HPDE6-E6E7 (cell line): ENCODE data around the gene SRCIN1.

Experiments
- DNase-seq: peaks from one replicate; pipeline ENCODE4 v3.0.0; 2011; ENCODE audit warnings: missing footprints; ENCODE audit errors: extremely low spot score

The SRCIN1 gene

DNA sequence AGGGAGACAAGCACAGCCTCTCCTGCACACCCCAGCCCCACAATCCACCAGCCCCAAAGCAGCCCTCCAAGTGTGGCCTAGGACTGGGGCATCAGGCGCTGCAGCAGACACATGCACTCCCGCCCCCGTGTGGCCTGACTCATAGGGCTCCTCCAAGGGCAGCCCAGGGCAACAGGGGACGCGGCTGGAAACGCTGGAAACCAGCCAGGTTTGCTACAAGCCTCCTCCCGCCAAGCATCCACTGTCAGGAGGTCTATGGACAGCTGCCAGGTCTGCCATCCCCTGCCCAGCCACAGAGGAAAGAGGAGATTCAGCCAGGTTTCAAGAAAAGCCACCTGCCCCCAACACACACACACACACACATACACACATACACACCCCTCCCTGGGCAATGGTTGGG lies 25.8 kb downstream of the SRCIN1 start:
- DNase-seq = no peak

DNA sequence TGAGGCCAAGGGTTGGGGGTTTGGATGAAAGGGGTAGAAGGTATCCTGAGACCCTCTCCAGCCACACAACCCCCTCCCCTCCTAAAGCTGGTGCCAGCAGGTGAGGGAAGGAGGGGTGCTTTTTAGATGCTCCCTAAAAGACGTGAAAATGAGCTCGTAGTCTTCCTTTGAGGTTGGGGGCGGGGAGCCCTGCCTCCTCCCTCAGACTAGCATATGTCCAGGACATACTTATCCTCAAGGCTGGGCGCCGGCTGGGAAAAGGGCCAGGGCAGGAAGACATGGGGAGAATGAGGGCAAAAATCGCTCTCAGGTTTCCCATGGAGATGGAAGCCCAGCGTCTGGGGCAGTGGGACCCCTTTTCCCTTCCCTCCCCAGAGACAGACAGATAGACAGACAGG lies 26.7 kb downstream of the SRCIN1 start:
- no peak for DNase-seq

DNA sequence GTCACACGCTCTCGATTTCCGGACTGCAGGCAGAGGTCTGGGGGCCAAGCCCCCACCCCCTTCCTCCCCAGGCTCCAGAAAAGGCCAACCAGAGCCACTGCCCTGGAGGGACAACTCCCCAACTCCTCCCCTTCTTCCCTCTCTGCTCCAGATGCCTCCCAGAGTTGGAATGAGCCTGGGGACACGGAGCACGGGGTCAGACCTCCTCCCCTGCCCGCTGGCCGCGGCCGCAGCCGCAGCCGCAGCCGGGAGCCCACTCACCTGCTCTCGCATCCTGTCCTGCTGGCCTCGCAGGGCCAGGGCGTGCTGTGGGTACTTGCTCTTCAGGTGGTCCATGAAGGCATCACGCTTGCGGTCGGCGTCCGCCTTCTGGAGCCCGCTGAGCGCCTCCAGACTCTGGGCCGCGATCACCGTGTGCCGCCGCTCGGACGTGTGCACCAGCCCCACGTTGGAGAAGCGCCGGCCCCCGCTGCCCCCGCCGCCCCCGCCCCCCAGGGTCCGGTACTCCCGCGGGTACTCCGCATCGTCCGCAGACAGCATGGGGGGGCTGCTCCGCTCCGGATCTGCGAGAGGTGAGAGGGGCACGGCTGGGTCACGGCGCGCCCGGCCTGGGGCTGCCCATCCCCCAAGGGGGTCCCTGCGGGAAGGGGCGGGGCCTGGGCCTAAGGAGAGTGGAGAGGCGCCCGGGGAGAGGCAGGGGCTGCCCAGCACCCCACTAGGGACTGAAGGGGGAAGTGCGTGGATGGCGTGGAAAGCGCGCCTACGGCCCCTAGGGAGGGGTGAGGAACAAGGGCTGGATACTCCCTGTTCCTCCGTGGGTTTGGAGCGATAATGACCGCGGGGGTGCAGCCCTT lies 27.3 kb downstream of the SRCIN1 start:
- no peak for DNase-seq

GRCh38 chr17:38577645-38578173 lies 28.0 kb downstream of the SRCIN1 start:
- DNase-seq = no peak

DNA sequence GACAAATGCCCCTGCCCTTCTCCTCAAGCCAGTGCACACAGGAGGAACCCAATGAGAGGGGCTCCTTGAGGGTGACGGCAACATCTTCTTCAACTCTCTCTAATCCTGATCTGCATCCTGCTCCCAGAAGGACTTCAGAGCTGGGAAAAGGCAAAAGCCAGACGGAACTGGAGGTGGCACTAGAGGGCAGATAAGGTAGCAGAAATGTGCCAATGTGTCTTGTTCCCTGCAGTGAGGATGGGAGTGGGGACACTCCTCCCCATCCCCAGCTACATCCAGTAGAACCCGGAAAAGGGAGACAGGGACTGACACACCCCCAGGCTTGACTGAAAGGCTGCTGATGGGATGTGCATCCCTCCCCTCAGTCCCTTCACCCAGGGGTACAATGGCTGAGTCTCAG lies 28.5 kb downstream of the SRCIN1 start:
- no peak for DNase-seq

DNA sequence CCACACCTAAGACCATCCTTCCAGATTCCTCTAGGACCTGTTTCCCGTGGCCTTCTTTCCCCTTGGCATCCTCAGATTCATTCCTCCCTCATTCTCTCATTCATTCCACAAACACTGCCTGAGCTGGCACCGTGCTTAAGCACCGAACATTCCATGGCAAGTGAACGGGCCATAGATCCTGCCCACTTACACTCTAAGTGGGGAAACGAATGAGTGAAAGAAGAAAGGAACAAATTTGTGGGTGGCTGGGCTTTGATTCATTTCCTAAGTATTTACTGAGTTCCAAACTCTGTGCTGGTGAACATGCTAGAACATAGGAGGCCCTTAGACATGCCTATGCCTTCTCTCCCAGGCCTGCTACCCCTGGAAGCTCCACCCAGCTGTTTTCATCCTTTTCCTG lies 30.0 kb downstream of the SRCIN1 start:
- no peak for DNase-seq

GRCh38 chr17:38574712-38575111 lies 31.0 kb downstream of the SRCIN1 start:
- no peak for DNase-seq

DNA sequence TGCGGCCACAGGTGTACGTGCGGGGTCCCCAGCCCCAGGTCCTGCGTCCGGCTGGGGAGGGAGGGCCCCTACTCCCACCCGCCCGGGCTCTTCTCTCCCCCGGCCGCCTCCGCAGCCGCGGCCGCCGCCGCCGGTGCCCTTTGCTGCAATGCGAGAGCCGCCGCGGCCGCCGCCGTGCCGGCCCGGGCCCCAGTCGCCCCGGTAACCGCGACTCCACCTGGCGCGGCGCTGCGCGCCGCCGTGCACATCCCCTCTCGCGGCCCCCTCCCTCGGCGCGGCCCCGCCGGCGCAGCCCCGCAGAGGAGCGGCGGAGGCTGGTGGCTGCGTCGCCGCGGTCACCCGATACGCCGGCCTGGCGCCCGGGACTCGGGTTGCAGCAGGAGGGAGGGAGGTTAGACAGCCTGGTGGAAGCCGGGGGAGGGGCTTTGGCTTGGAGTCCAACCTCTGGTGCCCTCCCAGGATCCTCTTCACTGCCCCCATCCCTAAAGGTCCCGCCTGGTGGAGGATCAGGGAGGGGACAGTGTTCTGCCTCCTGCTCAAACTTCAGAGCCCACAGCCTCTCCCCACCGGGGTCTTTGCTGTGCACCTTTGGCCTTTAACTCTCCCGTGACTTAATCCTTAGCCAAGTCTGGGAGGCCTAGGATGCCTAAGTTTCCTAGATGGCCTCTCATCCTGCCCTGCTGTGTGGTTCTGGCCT lies 32.9 kb downstream of the SRCIN1 start:
- no peak for DNase-seq

- no peak for DNase-seq
Measured at GRCh38 chr17:38571833-38572668, 33.7 kb downstream of the SRCIN1 start.

DNA sequence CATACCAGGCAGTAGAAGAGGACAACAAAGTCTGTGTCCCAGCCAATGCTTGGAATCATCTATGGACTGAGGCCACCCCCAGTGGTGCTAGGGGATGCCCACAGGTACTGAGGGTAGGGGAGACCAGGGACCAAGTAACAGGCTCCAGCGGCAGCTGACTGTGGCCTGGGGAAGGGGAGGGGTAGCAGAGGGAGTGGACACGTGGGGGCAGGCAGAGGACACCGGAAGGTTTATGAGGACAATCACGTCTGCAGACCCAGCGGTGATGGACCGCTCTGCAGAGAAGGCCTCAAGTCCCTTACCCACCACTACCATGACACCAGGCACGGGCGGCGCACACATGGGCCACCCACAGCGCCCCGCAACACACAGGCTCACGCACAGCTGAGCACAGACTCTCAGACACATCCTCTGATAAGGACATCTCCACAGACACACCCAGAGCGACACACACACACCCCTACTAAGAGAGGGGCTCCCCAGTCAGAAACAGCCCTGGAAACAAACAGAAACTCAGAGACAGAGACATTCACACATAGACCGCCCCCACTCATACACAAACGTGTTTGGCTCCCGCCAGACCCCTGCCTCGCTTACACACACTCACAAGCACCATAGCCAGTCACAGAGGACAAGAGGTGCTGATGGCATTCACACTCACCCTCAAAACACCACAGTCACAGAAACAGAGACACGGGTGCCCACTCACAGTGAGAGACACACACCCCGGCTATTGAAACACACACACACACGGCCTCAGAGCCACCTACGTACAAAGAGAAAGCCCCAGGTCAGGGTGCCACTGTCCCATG lies 35.8 kb downstream of the SRCIN1 start:
- no peak for DNase-seq

DNA sequence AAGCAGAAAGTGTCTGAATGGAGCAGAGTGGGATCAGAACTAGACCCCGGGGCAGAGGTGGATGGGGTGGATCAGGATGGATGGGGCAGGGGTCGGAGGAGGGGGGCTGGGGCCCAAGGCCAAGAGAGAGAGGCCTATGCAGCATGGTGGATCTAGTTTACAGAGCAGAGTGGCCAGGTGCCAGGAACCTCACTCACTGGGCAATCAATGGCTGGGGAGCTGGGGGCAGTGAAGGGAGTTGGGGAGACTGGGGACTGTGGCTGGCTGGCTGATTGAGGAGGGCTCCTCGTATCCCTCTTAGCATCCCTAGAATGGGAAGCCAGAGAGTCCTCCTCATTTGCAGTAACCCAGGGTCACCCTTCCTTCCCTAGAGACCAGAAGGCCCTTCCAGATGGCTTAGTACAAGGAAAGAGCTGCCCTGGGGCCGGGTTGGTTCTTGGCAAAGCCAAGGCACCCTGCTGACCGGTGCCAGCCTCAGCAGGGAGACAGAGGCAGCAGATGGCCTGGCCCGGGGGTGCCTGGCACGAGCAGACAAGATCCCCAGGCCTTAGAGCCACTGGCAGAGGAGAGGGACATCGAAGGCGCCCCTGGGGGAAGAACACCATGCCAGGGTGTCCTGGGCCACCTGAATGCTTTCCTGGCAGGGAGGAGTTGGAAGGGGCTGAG lies 36.8 kb downstream of the SRCIN1 start:
- DNase-seq = no peak

- DNase-seq = no peak
Measured at GRCh38 chr17:38568274-38568673, 37.5 kb downstream of the SRCIN1 start.

DNA sequence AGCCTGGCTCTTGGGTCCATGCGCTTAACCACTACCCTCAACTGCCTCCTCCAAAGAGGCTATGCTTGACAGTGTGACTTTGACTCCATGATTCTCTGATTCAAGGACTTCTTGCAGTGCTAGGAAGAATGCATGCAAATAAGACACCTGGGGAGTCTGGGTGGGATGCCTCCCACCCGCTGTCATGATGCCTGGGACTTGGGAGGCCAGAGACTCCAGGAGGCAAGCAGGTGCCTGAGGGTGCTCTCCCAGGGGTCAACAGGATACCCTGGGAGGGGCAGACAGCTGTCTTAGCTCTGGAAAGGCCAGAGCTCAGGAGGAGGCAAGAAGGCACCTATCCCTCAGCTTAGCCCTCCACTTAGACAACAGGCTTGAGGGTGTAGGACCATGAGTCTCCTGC lies 38.4 kb downstream of the SRCIN1 start:
- no peak for DNase-seq

- DNase-seq = no peak
Measured at GRCh38 chr17:38566666-38567031, 39.1 kb downstream of the SRCIN1 start.

- DNase-seq = no peak
Measured at GRCh38 chr17:38565853-38566665, 39.7 kb downstream of the SRCIN1 start.

DNA sequence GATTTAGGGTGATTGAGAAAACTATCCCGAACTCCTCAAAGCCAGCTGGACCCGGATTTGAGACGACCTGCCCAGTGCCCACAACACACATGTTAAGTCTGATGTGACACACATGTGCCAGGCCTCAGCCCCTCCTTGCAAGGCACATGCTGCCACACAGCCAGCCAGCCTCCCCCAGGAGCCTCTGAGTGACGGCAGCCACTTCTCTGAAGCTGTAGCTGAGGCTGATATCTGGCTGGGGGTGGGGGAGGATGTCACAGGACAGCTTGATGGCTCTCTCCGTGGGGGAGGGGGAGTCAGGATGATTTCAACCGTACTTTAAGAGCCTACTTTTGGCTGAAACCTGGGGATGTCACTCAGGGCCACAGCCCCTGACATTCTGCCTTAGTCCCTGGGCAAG lies 40.9 kb downstream of the SRCIN1 start:
- DNase-seq = no peak

GRCh38 chr17:38564254-38564837 lies 41.4 kb downstream of the SRCIN1 start:
- DNase-seq = no peak

- DNase-seq = no peak
Measured at GRCh38 chr17:38563362-38564253, 42.1 kb downstream of the SRCIN1 start.
